ENCODE data around the gene SCFD2.
"Not testable (repeated sequence)": the region's sequence is repeated elsewhere in the genome, so short reads cannot be mapped to it uniquely, and the experiment has no call there.

Gene SCFD2

DNA sequence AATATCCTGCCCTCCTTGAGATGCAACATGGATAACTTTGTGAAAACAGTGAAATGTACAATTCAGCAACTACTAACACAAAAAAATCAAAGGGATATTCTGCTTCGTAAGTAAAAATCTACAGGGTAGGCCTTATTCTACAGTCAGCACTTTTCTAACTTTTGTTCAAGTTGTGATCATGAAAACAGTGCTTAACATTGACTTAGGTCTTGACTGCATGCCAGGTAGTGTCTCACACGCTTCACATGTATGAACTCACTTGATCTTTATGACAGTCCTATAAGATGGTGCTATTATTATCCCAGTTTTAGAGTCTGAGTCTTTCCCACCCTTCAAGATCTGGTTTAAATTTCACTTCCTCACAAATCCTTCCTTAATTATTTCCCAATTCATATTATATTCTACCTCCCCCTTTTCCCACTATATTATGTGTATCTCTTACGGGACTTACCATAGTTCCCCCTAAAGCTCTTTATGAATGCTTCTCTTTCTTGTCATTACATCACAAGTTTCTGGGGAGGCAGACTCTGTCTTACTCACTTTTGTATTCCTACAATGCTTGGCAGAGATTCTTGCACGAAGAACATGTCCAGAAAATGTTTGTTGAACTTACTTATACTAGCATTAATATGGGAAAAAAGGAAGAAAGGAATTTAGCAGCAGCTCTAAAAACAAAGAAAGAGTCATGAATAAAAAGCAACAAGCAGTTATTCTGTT lies 179.8 kb downstream of the SCFD2 start:
- DNase-seq: no peak

DNA sequence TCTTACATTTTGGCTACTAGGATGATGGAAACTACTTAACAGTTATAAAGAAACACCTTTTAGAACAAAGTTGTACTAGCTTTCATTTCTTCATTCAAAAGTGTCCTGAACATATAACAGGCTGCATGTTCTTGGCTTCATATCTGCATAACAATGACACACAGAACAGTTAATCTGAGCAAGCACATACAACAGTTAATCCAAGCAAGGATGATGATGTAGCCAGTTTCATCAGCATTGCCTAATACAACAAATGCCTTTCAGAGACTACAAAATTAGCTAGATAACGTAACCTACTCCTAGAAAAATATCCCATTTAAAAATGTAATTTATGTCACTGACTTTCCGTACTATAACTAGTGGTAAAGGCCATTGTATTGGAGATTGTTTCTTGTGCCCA lies 182.1 kb downstream of the SCFD2 start:
- DNase-seq: no peak

DNA sequence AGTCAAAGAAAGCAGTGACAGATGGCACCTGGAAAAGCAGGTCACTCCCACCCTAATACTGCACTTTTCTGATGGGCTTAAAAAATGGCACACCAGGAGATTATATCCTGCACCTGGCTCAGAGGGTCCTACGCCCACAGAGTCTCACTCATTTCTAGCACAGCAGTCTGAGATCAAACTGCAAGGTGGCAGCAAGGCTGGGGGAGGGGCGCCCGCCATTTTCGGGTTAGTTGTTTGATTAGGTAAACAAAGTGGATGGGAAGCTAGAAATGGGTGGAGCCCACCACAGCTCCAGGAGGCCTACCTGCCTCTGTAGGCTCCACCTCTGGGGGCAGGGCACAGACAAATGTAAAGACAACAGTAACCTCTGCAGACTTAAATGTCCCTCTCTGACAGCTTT lies 188.1 kb downstream of the SCFD2 start:
- DNase-seq: not testable (repeated sequence)

DNA sequence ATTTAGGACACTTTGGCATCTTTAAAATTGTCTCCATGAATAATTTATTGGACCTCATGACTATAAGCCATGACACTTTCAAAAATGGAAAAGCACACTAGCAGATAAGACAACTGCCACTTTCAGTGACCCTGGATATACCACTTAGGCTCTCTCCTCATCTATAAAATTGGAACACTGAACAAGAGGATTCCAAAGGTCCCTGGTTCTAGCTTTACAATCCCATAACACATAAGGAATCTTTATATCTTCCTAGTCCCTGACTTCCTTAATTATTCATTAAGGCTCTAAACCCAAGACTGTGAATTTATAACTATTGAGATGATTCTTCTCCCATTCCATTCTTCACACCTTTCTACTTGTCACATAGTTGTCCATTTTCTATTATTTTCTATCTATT lies 190.2 kb downstream of the SCFD2 start:
- no peak for DNase-seq

- DNase-seq: no peak
Observed at GRCh38 chr4:53174823-53175222, 191.0 kb downstream of the SCFD2 start.

DNA sequence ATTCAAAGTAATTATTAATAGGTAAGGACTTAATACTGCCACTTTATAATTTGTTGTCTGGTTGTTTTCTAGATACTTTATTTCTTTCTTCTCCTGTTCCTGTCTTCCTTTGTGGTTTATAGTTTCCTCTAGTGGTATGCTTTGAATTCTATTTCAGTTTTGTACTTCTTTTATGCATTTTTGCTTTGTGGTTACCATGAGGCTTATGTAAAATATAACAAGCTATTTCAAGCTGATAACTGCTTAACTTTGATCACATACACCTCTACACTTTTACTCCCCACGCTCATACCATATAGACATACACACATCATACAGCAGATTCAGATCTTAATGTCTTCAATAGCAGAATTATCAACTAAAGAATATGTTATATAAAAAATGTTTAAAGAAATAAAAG lies 192.3 kb downstream of the SCFD2 start:
- DNase-seq: no peak

DNA sequence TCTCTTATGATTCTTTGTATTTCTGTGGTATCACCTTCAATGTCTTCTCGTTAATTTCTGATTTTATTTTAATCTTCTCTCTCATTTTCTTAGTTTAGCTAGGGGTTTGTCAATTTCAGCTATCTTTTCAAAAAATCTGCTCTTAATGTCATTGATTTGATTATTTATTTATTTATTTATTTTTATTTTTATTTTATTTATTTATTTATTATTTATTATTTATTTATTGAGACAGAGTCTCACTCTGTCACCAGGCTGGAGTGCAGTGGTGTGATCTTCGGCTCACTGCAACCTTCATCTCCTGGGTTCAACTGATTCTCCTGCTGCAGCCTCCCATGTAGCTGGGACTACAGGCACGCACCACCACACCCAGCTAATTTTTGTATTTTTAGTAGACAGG lies 194.1 kb downstream of the SCFD2 start:
- DNase-seq: no peak

GRCh38 chr4:53169695-53170617 lies 195.9 kb downstream of the SCFD2 start:
- DNase-seq: no peak

DNA sequence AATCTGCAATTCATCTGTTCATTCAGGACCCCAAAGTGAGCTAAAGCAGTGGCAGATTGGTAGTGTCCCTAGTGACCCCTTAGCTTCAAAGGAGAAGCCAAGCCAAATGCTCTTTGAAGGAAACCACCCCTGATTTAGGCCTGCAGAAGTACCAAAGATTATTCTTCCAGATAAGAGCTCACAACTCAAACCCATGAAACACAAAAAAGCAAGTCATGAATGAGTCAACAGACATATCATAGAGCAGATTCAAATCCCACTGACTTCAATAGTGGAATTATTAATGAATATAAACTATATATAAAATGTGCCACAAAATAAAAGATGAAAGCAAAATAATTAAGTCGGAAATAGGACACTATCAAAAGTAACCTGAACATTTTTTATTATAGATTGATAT lies 197.6 kb downstream of the SCFD2 start:
- DNase-seq: no peak

- DNase-seq: no peak
Observed at GRCh38 chr4:53162969-53163368, 202.9 kb downstream of the SCFD2 start.

GRCh38 chr4:53161787-53162433 lies 204.0 kb downstream of the SCFD2 start:
- DNase-seq: no peak

- DNase-seq: no peak
Observed at GRCh38 chr4:53161051-53161786, 204.6 kb downstream of the SCFD2 start.

DNA sequence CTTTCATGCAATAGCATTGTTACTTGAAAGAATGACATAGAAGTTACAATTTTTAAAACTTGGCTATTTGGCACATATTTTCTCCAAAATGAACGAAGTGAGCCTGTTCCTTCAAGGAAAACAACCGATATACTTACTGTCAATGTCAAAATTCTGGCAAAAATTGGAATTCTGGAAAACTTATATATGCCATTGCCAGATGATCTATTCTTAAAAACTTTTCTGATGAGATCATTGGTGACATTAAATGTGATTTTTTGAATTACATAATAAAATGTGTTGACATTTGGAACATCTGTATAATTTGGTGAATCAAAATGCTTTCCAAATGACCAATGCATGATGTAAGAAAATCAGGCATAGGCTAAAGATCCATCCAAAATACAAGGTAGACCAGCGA lies 209.0 kb downstream of the SCFD2 start:
- no peak for DNase-seq

- DNase-seq: no peak
Observed at GRCh38 chr4:53152467-53152866, 213.4 kb downstream of the SCFD2 start.

GRCh38 chr4:53151489-53151788 lies 214.4 kb downstream of the SCFD2 start:
- DNase-seq: no peak

- DNase-seq: no peak
Observed at GRCh38 chr4:53150631-53151488, 215.0 kb downstream of the SCFD2 start.

- DNase-seq: no peak
Observed at GRCh38 chr4:53147711-53148110, 218.2 kb downstream of the SCFD2 start.

- no peak for DNase-seq
Observed at GRCh38 chr4:53147197-53147596, 218.7 kb downstream of the SCFD2 start.

DNA sequence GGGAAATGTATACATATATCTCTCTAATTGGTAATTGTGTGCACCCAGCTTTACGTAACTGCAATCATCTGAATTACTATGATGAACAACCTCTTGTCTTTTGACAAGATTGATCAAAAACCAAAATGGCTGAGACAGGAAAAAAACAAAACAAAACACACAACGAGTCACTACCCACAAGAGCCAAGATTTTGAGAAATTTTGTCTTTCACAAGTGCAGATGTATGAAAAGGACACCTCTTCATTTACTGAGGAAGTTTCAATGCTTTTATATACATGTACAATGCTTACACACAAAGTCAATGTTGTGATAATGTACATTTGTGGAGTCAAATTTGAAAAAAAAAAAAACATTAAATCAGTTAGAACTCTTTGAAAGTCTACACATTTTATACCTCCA lies 224.6 kb downstream of the SCFD2 start:
- no peak for DNase-seq

- not testable (repeated sequence) for DNase-seq
Observed at GRCh38 chr4:53139256-53139655, 226.6 kb downstream of the SCFD2 start.

DNA sequence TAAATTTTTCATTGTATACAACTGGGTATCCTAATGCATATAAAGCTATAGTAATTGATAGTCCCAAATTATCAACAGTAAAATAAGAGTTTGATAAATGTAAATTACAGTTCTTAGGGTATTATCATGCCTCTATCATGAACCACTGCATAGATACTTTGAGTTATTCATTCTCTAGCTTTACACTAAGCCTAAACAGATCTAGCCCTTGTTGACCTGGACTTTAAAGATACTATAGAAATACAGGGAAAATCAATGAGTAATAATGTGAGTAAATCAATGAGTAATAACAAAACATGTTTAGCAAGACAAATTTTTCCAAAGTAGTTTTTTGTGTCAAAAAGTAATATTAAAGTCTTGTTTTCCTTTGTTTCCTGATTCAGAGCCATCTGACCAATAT lies 228.4 kb downstream of the SCFD2 start:
- DNase-seq: no peak

GRCh38 chr4:53136954-53137353 lies 228.9 kb downstream of the SCFD2 start:
- DNase-seq: no peak
